NCI-H187 treated with DMSO at 0.1 percent for 48 hours (cell line): ENCODE measurements around the gene LRRC14B.

Experiments used
- DNase-seq: peaks from one replicate; lab custom pipeline; 2025; lab: John Stamatoyannopoulos, UW

Gene LRRC14B

GRCh38 chr5:174876-175465, 16.3 kb upstream of the LRRC14B start:
- no peak for DNase-seq

DNA sequence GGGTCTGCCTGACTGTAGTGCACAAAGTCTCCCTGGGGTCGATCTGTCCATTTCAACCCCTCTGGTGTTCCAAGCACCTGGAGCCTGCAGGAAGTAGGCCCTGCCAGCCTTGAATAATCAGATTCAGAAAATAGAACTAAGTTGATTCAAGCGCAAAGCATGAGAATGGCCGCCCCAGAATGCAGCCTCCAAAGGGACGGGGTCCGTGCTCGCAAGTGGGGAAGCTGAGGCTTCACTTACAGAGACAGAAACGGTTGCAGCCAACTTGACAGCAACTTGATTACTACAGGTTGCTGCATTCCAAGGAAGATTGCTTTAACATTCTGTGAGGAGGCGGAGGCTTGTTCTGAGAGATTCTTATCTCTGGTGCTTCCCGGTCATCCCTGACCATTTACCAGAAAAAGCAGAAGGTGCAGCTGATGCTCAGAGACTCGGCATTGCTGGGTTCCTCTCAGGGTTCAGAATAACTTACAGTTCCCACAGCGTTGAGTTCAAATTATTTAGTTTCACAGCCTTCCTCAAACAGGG, 14.9 kb upstream of the LRRC14B start:
- no peak for DNase-seq

DNA sequence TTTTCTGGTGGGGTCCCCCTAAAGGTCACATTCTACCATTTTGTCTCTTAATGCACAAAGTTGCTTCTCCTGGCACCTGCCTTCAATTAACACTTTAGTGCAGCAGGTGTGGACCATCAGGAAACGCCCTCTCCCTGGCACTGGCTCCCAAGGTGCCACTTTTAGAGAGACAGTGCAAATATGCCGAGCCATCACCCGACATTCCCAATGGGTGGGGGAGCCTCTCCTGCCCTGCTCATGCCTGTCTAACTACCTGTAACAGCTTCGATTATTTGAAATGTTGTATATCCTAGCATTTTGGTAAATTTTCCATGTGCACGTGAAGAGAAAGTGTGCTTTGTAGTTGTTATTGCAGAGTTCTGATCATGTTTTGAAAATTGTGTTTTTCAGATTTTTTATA, 13.2 kb upstream of the LRRC14B start:
- DNase-seq, result no peak

- no peak for DNase-seq
These were observed 11.9 kb upstream of the LRRC14B start for GRCh38 chr5:179401-179800.

- DNase-seq, result no peak
These were observed 10.9 kb upstream of the LRRC14B start for GRCh38 chr5:180286-180918.

- DNase-seq, result no peak
These were observed 10.1 kb upstream of the LRRC14B start for GRCh38 chr5:181160-181559.

- DNase-seq, result no peak
These were observed 9.7 kb upstream of the LRRC14B start for GRCh38 chr5:181566-181965.

GRCh38 chr5:182126-182525, 9.2 kb upstream of the LRRC14B start:
- DNase-seq, result no peak

GRCh38 chr5:184471-184870, 6.8 kb upstream of the LRRC14B start:
- no peak for DNase-seq

GRCh38 chr5:185095-186070, 5.9 kb upstream of the LRRC14B start:
- DNase-seq, result no peak

DNA sequence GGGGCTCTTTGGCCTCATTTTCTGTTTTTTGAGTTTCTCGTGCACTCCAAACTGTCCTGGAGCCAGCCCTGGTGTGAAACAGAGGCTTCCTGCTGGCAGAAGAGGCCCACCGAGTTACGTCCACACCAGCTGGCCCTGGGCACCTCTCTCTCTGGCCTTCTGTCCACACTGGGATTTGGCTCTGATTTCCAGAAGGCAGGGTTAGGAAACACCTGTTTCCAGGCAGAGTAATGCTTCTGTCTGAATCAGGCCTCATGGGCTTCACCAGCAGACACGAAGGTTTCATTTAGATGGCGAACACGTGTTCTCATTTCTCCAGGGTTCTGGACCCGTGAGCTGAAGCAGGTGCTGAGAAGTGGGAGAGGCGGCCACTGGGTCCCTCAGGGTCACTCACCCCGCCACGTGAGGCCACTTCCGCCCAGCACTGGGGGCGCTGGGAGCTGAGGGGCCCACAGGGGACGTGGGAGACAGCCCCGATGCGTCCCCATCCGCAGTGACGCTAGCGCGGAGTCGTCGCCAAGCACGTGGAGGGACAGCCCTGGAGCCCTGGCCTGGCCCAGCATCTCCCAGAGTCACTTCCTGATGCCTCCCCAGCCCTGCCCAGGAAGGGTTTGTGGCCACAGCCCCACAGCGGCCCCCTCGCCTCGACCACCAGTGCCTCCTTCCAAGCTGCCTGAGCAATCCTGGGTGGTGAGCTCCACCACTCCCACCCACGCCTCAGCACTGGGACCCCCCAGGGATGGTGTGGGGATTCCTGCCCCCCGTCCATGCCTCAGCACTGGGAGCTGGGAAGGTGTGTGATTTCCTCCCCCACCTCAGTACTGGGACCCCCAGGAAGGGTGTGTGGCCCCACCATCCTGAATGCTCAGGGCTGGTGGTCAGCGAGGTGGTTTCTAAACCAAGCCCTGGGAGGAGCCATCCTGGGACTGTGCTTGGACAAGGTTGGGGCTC, 4.9 kb upstream of the LRRC14B start:
- DNase-seq, result no peak

GRCh38 chr5:187042-187431, 4.3 kb upstream of the LRRC14B start:
- no peak for DNase-seq

GRCh38 chr5:187617-188451, 3.5 kb upstream of the LRRC14B start:
- DNase-seq, result no peak

GRCh38 chr5:188488-189481, 2.5 kb upstream of the LRRC14B start:
- DNase-seq, result no peak

GRCh38 chr5:189486-189885, 1.8 kb upstream of the LRRC14B start:
- DNase-seq, result no peak

GRCh38 chr5:189976-190365, 1.3 kb upstream of the LRRC14B start:
- no peak for DNase-seq

DNA sequence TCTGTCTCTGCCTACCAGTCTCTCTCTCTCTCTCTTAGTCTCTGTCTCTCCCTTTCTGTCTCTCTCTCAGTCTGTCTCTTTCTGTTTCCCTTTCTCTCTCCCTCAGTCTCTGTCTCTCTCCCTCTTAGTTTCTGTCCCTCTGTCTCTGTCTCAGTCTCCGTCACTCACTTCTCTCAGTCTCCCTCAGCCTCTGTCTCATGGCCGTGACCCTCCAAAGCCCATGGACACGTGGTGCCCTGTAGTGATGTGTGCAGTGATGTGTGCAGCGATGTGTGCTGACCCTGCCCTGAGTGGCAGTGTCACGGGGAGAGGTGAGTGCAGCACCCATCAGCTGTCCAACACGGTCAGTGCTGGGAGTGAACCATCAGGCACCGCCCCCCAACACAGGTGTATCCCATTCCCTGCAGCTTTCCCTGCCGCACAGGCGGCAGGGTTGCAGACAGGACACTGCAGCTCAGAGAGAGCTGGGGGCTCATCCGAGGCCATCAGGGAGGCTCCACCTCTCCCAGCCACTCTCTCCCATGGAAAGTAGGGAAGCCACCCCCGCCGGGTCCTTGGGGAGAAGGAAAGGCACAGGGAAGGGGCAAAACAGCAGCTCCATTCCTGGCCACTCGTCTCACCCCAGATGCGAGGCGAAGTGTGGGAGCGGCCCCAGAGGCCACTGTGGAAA, 794 bp upstream of the LRRC14B start:
- no peak for DNase-seq

DNA sequence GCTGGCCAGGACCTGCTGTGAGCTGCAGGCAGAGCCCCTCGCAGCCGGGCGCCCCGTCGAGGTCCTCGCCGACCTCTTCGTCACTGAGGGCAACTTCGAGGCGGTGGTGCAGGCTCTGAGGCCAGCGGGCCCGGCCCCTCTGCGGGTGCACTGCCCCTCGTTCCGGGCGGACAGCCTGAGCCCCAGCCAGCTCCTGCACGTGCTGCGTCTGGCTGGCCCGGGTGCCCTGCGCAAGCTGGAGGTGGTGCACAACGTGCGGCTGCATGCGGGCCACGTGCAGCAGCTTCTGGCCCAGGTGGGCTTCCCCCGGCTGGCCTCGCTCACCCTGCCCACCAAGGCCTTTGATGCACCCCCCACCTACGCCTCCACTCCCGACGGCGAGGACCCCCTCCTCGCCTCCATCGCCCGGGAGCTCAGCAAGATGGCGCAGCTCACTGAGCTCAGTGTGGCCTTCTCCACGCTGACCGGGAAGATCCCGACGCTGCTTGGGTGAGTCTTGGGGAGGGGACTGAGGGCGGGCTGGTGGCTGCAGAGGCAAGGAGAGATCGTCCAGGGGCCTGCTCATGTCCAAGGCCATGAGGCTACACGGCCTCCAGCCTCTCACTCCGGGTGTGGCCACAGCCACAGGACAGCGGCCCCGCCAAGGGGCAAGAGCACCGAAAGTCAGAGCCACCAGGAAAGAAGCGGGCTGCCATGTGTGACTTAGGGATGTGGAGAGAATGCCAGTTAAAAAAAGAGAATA, 825 bp downstream of the LRRC14B start:
- no peak for DNase-seq
